ENCODE measurements around the gene SLC25A10.

DNA sequence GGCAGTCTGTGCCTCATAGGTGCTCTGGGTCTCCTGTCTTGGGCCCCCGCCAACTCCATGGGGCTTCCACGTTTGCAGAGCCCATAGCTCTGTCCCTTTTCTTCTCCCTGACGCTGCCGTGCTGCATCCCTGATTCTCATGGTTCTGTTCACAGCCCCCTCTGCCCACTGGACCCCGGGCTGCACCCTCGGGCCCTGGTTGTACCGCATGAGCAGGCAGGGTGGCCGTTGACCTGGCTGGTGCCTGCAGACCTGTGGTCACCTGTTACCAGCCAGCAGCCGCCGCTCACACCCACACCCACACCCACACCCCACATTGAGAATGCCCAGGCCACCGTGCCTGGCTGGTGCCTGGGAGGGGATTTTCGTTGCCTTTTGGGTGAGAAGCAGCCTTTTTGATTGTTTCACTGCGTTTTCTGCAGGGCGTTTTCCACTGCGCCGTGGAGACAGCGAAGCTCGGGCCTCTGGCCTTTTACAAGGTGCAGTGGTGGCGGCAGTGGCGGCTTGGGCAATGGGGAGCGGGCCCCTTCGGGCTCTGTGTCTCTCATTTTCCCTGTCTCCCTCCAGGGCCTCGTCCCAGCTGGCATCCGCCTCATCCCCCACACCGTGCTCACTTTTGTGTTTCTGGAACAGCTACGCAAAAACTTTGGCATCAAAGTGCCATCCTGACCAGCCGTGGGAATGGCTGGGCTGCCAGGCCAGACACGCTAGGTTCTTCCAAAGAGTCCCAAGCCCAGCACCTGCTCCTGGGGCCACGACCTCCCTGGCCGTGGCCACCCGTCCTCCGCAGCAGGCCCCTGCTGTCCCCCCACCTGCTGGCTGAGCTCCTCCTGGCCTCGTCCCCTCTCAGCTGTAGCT, 7.6 kb downstream of the SLC25A10 start:
- TF ChIP-seq, protein P1, sequence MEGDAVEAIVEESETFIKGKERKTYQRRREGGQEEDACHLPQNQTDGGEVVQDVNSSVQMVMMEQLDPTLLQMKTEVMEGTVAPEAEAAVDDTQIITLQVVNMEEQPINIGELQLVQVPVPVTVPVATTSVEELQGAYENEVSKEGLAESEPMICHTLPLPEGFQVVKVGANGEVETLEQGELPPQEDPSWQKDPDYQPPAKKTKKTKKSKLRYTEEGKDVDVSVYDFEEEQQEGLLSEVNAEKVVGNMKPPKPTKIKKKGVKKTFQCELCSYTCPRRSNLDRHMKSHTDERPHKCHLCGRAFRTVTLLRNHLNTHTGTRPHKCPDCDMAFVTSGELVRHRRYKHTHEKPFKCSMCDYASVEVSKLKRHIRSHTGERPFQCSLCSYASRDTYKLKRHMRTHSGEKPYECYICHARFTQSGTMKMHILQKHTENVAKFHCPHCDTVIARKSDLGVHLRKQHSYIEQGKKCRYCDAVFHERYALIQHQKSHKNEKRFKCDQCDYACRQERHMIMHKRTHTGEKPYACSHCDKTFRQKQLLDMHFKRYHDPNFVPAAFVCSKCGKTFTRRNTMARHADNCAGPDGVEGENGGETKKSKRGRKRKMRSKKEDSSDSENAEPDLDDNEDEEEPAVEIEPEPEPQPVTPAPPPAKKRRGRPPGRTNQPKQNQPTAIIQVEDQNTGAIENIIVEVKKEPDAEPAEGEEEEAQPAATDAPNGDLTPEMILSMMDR (conservative IDR thresholded peaks at IDR 0.05) = no peak
- no peak for TF ChIP-seq ZFX (IDR thresholded peaks at IDR 0.05)

Data from C4-2B (cell line).